SK-N-SH (cell line): Measurements from ENCODE around the gene DSCAML1. TPM values are rescaled to one million over a fixed set of nuclear protein-coding genes. Genes with fewer than 3 reads are reported as not detected.

Experiments
- CTCF ChIA-PET: fragments of 300-600, 350-600 bp; formaldehyde crosslinking; extraction: SDS; loops from one replicate; lab custom pipeline; 2021; lab: Yijun Ruan, JAX
- POLR2A ChIA-PET: fragments of 350-600 bp; sonication (Branson Sonifier 250); formaldehyde crosslinking; extraction: SDS; loops from one replicate; lab custom pipeline; 2020; ENCODE audit warnings: antibody characterized with exemption, inconsistent platforms; lab: Yijun Ruan, JAX
- DNase-seq: peaks from one replicate; pipeline ENCODE4 v3.0.0; 2012
- H2AFZ ChIP-seq: fragments of 200-600 bp; sonication (generic); 2 replicates; pipeline ENCODE4 v1.8.1; 2016; ENCODE audit warnings: antibody characterized with exemption, mild to moderate bottlenecking, low read depth
- H3F3A ChIP-seq: fragments of 200-600 bp; sonication (generic); replicated peaks from 2 replicates; pipeline ENCODE3; 2016; ENCODE audit warnings: antibody characterized with exemption, mild to moderate bottlenecking; ENCODE audit not compliant: insufficient read depth
- H3K27ac ChIP-seq, 2 experiments: fragments of 200-500 bp in 1 of 2; fragments of 200-600 bp in 1 of 2; sonication (Bioruptor generic) in 1 of 2; sonication (generic), shearing (Covaris generic) in 1 of 2; 2 replicates each; pipeline versions ENCODE4 v1.5.1 to v1.6.1; 2014 to 2016; ENCODE audit warnings: low read depth in 2 of 2, inconsistent platforms in 1 of 2, low read length in 1 of 2, mild to moderate bottlenecking in 1 of 2, mixed read lengths in 1 of 2
- H3K27me3 ChIP-seq: fragments of 200-600 bp; sonication (generic), shearing (Covaris generic); 2 replicates; pipeline ENCODE4 v1.6.1; 2016; ENCODE audit warnings: mixed run types; ENCODE audit not compliant: insufficient read depth
- H3K36me3 ChIP-seq, 2 experiments: fragments of 200-500 bp in 1 of 2; fragments of 200-600 bp in 1 of 2; sonication (Bioruptor generic) in 1 of 2; sonication (generic) in 1 of 2; replicated peaks in 1 of 2; 2 replicates each; pipeline versions ENCODE3 to v1.5.1; 2014 to 2016; ENCODE audit warnings: low read length in 1 of 2, mild to moderate bottlenecking in 1 of 2; ENCODE audit not compliant: insufficient read depth in 2 of 2, control insufficient read depth in 1 of 2
- H3K4me1 ChIP-seq, 2 experiments: fragments of 200-500 bp in 1 of 2; fragments of 200-600 bp in 1 of 2; sonication (Bioruptor generic) in 1 of 2; sonication (generic), shearing (Covaris generic) in 1 of 2; 2 replicates each; pipeline versions ENCODE4 v1.5.1 to v1.6.1; 2014 to 2016; ENCODE audit warnings: low read depth in 1 of 2, low read length in 1 of 2, mixed run types in 1 of 2; ENCODE audit not compliant: insufficient read depth in 2 of 2, control insufficient read depth in 1 of 2
- H3K4me2 ChIP-seq: fragments of 200-600 bp; sonication (generic), shearing (Covaris generic); 2 replicates; pipeline ENCODE4 v1.6.1; 2017; ENCODE audit warnings: mixed run types
- H3K4me3 ChIP-seq, 2 experiments: fragments of 200-500 bp in 1 of 2; fragments of 200-600 bp in 1 of 2; sonication (Bioruptor generic) in 1 of 2; sonication (generic), shearing (Covaris generic) in 1 of 2; 2 replicates each; pipeline versions ENCODE4 v1.5.1 to v1.8.1; 2014 to 2016; ENCODE audit warnings: low read depth in 2 of 2, inconsistent platforms in 1 of 2, low read length in 1 of 2, mild to moderate bottlenecking in 1 of 2, mixed read lengths in 1 of 2, moderate library complexity in 1 of 2
- H3K79me2 ChIP-seq: fragments of 200-600 bp; sonication (generic); 2 replicates; pipeline ENCODE4 v1.8.1; 2017; ENCODE audit warnings: mild to moderate bottlenecking; ENCODE audit not compliant: insufficient read depth
- H3K9ac ChIP-seq: fragments of 200-600 bp; sonication (generic); 2 replicates; pipeline ENCODE4 v1.6.1; 2017; ENCODE audit warnings: mixed run types
- H3K9me2 ChIP-seq: fragments of 200-600 bp; sonication (generic); 2 replicates; pipeline ENCODE4 v1.6.1; 2017; ENCODE audit warnings: mixed run types
- H3K9me3 ChIP-seq: fragments of 200-600 bp; sonication (generic); 2 replicates; pipeline ENCODE4 v1.6.1; 2017; ENCODE audit warnings: mixed run types, mild to moderate bottlenecking, moderate library complexity
- H4K20me1 ChIP-seq: fragments of 200-600 bp; sonication (generic); 2 replicates; pipeline ENCODE4 v1.6.1; 2017; ENCODE audit warnings: mild to moderate bottlenecking, mixed run types; ENCODE audit not compliant: insufficient read depth
- ELF1 ChIP-seq: IDR thresholded peaks from 2 replicates; pipeline ENCODE4 v1.4.0; 2012
- NFIC ChIP-seq: IDR thresholded peaks from 2 replicates; pipeline ENCODE4 v1.4.0; 2012; ENCODE audit warnings: borderline replicate concordance
- POLR2AphosphoS5 ChIP-seq: IDR thresholded peaks from 2 replicates; pipeline ENCODE4 v1.6.1; 2012; ENCODE audit warnings: low read depth, low read length
- RCOR1 ChIP-seq: fragments of 150-350 bp; IDR thresholded peaks from 2 replicates; pipeline ENCODE4 v1.6.1; 2017; ENCODE audit warnings: antibody characterized with exemption, low read length
- RXRA ChIP-seq: IDR thresholded peaks from 2 replicates; pipeline ENCODE4 v1.4.0; 2012; ENCODE audit warnings: low read depth, mild to moderate bottlenecking, borderline replicate concordance
- SMC3 ChIP-seq: IDR thresholded peaks from 2 replicates; pipeline ENCODE4 v1.6.1; 2012; ENCODE audit warnings: low read depth, low read length, improper control_type of control experiment
- WGBS: methylation state at CpG from one replicate; pipeline ENCODE4 v1.1.6; 2017; ENCODE audit warnings: low lambda C conversion rate; 5-methylcytosine and 5-hydroxymethylcytosine counted together
- polyA plus RNA-seq, 3 experiments: library from polyadenylated mRNA; depleted of rRNA; stranded (reverse); fragments of >200 nt; gene quantifications; 2 replicates each; pipeline ENCODE4 v1.2.3, GENCODE V29; 2012
- TF ChIP-seq, protein P1 (sequence below): IDR thresholded peaks from 2 replicates; pipeline ENCODE4 v1.6.1; 2012; ENCODE audit warnings: mild to moderate bottlenecking, low read depth, low read length, moderate library complexity
- TF ChIP-seq, protein P2 (sequence below): fragments of 150-350 bp; IDR thresholded peaks from 2 replicates; pipeline ENCODE4 v1.6.1; 2016; ENCODE audit warnings: mild to moderate bottlenecking, low read depth, low read length
- TF ChIP-seq, protein P3 (sequence below): fragments of 200-600 bp; sonication (generic); IDR thresholded peaks from 2 replicates; pipeline ENCODE4 v1.6.1; 2017; ENCODE audit warnings: antibody characterized with exemption, mild to moderate bottlenecking, moderate library complexity
- TF ChIP-seq, protein P4 (sequence below): IDR thresholded peaks from 2 replicates; pipeline ENCODE4 v1.4.0; 2012; ENCODE audit warnings: low read depth, borderline replicate concordance
- TF ChIP-seq, protein P5 (sequence below): IDR thresholded peaks from 2 replicates; pipeline ENCODE4 v1.4.0; 2012; ENCODE audit warnings: low read depth

Gene DSCAML1
- polyA plus RNA-seq, 1 of the 3 experiments (the other 2 are of a cell fraction) = not detected

DNA sequence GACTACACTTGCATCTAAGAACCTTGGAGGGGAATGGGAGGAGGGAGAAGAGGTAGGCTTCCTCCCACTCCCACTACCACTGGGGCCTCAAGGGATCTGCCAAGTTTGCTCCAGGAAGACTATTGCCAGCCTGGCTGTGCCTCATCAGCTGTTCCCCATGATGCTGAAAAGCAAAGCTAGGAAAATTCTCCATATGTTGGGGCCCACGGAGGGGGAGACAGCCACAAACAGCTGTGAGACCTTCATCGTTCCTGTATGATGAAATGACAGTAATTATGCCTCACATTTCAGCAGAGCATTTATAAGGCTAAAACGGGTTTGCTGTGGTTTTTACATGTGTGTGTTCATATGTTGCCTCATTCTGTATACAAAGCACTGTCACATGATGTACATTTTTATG lies 6.7 kb downstream of the DSCAML1 start:
- TF ChIP-seq, protein P1, sequence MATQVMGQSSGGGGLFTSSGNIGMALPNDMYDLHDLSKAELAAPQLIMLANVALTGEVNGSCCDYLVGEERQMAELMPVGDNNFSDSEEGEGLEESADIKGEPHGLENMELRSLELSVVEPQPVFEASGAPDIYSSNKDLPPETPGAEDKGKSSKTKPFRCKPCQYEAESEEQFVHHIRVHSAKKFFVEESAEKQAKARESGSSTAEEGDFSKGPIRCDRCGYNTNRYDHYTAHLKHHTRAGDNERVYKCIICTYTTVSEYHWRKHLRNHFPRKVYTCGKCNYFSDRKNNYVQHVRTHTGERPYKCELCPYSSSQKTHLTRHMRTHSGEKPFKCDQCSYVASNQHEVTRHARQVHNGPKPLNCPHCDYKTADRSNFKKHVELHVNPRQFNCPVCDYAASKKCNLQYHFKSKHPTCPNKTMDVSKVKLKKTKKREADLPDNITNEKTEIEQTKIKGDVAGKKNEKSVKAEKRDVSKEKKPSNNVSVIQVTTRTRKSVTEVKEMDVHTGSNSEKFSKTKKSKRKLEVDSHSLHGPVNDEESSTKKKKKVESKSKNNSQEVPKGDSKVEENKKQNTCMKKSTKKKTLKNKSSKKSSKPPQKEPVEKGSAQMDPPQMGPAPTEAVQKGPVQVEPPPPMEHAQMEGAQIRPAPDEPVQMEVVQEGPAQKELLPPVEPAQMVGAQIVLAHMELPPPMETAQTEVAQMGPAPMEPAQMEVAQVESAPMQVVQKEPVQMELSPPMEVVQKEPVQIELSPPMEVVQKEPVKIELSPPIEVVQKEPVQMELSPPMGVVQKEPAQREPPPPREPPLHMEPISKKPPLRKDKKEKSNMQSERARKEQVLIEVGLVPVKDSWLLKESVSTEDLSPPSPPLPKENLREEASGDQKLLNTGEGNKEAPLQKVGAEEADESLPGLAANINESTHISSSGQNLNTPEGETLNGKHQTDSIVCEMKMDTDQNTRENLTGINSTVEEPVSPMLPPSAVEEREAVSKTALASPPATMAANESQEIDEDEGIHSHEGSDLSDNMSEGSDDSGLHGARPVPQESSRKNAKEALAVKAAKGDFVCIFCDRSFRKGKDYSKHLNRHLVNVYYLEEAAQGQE = no peak
- TF ChIP-seq, protein P2, sequence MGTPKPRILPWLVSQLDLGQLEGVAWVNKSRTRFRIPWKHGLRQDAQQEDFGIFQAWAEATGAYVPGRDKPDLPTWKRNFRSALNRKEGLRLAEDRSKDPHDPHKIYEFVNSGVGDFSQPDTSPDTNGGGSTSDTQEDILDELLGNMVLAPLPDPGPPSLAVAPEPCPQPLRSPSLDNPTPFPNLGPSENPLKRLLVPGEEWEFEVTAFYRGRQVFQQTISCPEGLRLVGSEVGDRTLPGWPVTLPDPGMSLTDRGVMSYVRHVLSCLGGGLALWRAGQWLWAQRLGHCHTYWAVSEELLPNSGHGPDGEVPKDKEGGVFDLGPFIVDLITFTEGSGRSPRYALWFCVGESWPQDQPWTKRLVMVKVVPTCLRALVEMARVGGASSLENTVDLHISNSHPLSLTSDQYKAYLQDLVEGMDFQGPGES = no peak
- no peak for TF ChIP-seq POLR2AphosphoS5
- TF ChIP-seq, protein P3, sequence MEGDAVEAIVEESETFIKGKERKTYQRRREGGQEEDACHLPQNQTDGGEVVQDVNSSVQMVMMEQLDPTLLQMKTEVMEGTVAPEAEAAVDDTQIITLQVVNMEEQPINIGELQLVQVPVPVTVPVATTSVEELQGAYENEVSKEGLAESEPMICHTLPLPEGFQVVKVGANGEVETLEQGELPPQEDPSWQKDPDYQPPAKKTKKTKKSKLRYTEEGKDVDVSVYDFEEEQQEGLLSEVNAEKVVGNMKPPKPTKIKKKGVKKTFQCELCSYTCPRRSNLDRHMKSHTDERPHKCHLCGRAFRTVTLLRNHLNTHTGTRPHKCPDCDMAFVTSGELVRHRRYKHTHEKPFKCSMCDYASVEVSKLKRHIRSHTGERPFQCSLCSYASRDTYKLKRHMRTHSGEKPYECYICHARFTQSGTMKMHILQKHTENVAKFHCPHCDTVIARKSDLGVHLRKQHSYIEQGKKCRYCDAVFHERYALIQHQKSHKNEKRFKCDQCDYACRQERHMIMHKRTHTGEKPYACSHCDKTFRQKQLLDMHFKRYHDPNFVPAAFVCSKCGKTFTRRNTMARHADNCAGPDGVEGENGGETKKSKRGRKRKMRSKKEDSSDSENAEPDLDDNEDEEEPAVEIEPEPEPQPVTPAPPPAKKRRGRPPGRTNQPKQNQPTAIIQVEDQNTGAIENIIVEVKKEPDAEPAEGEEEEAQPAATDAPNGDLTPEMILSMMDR = no peak
- TF ChIP-seq, protein P4, sequence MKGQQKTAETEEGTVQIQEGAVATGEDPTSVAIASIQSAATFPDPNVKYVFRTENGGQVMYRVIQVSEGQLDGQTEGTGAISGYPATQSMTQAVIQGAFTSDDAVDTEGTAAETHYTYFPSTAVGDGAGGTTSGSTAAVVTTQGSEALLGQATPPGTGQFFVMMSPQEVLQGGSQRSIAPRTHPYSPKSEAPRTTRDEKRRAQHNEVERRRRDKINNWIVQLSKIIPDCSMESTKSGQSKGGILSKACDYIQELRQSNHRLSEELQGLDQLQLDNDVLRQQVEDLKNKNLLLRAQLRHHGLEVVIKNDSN = no peak
- TF ChIP-seq RCOR1 = no peak
- no peak overlapping the region for H3K27ac ChIP-seq
- H3K4me3 ChIP-seq = no peak overlapping the region
- H3K9me2 ChIP-seq = no peaks in the 10 kb centered on the region
- no peak overlapping the region for H3K4me2 ChIP-seq
- H3K4me1 ChIP-seq = peaks cover 0 to 5% of the 10 kb centered on the region in 2 experiments; a peak in 2 of 4 replicates
- CTCF ChIA-PET = interaction anchor here (4.5 kb wide), 1 partner anchor 18 kb away, joined by 33 read pairs; no protein-coding TSS in a partner anchor
- no peak for DNase-seq
- WGBS = 16% methylated on average over 3 of the region's 3 CpGs
- no peaks in the 10 kb centered on the region for H3K36me3 ChIP-seq
- no peak overlapping the region for H3K9ac ChIP-seq
- no peaks in the 10 kb centered on the region for H3K9me3 ChIP-seq
- H3K79me2 ChIP-seq = no peaks in the 10 kb centered on the region
- POLR2A ChIA-PET = no interaction called here
- peaks cover 14% of the 10 kb centered on the region for H3K27me3 ChIP-seq
- H3F3A ChIP-seq = no peaks in the 10 kb centered on the region
- no peaks in the 10 kb centered on the region for H4K20me1 ChIP-seq
- no peak overlapping the region for H2AFZ ChIP-seq

DNA sequence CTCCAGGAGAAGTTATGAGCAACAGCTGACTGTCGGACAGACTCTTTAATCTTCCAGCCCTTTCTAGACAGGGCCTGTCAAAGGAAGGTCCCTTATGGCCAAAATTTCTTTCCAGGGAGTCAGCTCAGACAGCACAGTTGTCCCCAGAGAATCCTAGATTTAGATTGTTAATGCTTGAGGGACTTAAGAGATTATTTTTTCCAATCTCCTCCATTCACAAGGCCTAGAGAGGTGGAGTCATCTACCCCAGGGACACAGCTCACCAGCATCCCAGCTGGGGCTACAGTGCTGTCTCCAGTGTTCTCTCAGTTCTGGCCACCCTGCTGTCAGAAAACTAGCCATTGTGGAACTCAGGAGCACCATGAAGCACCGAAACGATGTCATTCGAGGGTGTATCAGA lies 7.8 kb downstream of the DSCAML1 start:
- Histone ChIP-seq H3K4me3 (no peak overlapping the region), H3K4me1 (peaks cover 0 to 5% of the 10 kb centered on the region in 2 experiments; a peak in 2 of 4 replicates), H3K79me2 (no peaks in the 10 kb centered on the region), H3K36me3 (no peaks in the 10 kb centered on the region), H3F3A (no peaks in the 10 kb centered on the region), H3K4me2 (no peak overlapping the region), H2AFZ (no peak overlapping the region), H4K20me1 (no peaks in the 10 kb centered on the region), H3K9ac (no peak overlapping the region), H3K27ac (no peak overlapping the region), H3K9me2 (no peaks in the 10 kb centered on the region), H3K27me3 (peaks cover 13% of the 10 kb centered on the region; the same call in 1 of the 2 replicates), H3K9me3 (no peaks in the 10 kb centered on the region)
- ChIA-PET CTCF (interaction anchor here (0.8 to 4.5 kb wide), 4 partner anchors 10 to 364 kb away, joined by 3 to 33 read pairs (median 10); no protein-coding TSS in a partner anchor), POLR2A (no interaction called here)
- no peak for DNase-seq
- WGBS = 48% methylated on average over 4 of the region's 4 CpGs
- TF ChIP-seq POLR2AphosphoS5 (no peak), RCOR1 (no peak), SMC3 (no peak), NFIC (no peak), ELF1 (no peak), RXRA (no peak)
- TF ChIP-seq, protein P1 = no peak
- TF ChIP-seq, protein P5, sequence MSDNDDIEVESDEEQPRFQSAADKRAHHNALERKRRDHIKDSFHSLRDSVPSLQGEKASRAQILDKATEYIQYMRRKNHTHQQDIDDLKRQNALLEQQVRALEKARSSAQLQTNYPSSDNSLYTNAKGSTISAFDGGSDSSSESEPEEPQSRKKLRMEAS = no peak
- TF ChIP-seq, protein P2 = no peak
